Peyer's patch (tissue), 4 donors: Measurements from ENCODE around the gene POU6F2.

Experiments
- POLR2A ChIP-seq, 2 donors: fragments of 450-650 bp; IDR thresholded peaks; one replicate each; pipeline ENCODE4 v1.5.1; 2017; ENCODE audit warnings: antibody characterized with exemption in 2 of 2, mild to moderate bottlenecking in 2 of 2, moderate library complexity in 2 of 2
- TF ChIP-seq, protein P1 (sequence below), 6 experiments: fragments of 450-650 bp in 4 of 6; fragments of 200-600 bp in 2 of 6; sonication (generic) in 1 of 6; IDR thresholded peaks; one replicate each; pipeline ENCODE4 v1.5.1; 2017 to 2019; ENCODE audit warnings: antibody characterized with exemption in 6 of 6, mild to moderate bottlenecking in 3 of 6, moderate library complexity in 1 of 6

DNA sequence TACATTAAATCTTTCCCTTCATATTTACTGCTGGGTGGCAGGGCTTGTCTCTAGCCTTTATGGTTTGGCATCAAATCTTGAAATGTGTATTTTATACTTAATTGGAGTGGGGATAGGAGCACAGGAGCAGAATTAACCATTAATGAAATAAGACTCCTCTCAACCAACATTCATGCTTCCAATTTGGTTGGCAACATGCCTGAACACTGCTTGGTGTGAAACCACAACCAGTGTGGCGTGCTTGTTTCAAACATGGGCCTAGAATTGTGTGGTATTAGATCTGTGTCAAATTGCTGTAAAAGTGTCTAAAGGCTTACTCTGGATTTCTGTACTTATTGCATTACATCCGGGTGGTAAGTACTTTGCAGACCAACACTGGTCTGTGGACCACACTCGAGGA lies 43.7 kb upstream of the POU6F2 start:
- TF ChIP-seq, protein P1, sequence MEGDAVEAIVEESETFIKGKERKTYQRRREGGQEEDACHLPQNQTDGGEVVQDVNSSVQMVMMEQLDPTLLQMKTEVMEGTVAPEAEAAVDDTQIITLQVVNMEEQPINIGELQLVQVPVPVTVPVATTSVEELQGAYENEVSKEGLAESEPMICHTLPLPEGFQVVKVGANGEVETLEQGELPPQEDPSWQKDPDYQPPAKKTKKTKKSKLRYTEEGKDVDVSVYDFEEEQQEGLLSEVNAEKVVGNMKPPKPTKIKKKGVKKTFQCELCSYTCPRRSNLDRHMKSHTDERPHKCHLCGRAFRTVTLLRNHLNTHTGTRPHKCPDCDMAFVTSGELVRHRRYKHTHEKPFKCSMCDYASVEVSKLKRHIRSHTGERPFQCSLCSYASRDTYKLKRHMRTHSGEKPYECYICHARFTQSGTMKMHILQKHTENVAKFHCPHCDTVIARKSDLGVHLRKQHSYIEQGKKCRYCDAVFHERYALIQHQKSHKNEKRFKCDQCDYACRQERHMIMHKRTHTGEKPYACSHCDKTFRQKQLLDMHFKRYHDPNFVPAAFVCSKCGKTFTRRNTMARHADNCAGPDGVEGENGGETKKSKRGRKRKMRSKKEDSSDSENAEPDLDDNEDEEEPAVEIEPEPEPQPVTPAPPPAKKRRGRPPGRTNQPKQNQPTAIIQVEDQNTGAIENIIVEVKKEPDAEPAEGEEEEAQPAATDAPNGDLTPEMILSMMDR (IDR thresholded peaks at IDR 0.05) = no peak
- no peak for TF ChIP-seq POLR2A (IDR thresholded peaks at IDR 0.05)
